Large intestine (tissue), 3 donors: Measurements from ENCODE around the gene TNFRSF18. TPM values are rescaled to one million over a fixed set of nuclear protein-coding genes. Genes with fewer than 3 reads are reported as not detected.

Experiments
- DNase-seq, 2 donors: peaks; one replicate each; pipeline versions ENCODE4 v3.0.0 to v3.0.0-alpha.2; 2013
- H3K27ac ChIP-seq: one replicate; pipeline ENCODE4 v1.5.1; 2013; ENCODE audit warnings: low read length
- H3K27me3 ChIP-seq: 2 replicates; pipeline ENCODE4 v1.6.1; 2013; ENCODE audit warnings: low read length; ENCODE audit not compliant: control insufficient read depth, insufficient read depth
- H3K36me3 ChIP-seq: 2 replicates; pipeline ENCODE4 v1.6.1; 2013; ENCODE audit warnings: low read length; ENCODE audit not compliant: control insufficient read depth, insufficient read depth
- H3K4me1 ChIP-seq: one replicate; pipeline ENCODE4 v1.6.1; 2013; ENCODE audit warnings: low read length; ENCODE audit not compliant: control insufficient read depth, insufficient read depth
- H3K4me3 ChIP-seq: one replicate; pipeline ENCODE4 v1.5.1; 2013; ENCODE audit warnings: low read length
- H3K9me3 ChIP-seq: one replicate; pipeline ENCODE4 v1.6.1; 2013; ENCODE audit warnings: mild to moderate bottlenecking, low read depth, low read length, moderate library complexity; ENCODE audit not compliant: control insufficient read depth
- WGBS: methylation state at CpG from one replicate; pipeline ENCODE4 v1.1.5; 2013; ENCODE audit warnings: low lambda C conversion rate; ENCODE audit not compliant: insufficient coverage; 5-methylcytosine and 5-hydroxymethylcytosine counted together
- polyA plus RNA-seq: library from polyadenylated mRNA; unstranded; fragments of 120-200 nt; gene quantifications from one replicate; pipeline ENCODE4 v1.2.1, GENCODE V29; 2013

Gene TNFRSF18
- polyA plus RNA-seq, 1 donor: 0.49 TPM

DNA sequence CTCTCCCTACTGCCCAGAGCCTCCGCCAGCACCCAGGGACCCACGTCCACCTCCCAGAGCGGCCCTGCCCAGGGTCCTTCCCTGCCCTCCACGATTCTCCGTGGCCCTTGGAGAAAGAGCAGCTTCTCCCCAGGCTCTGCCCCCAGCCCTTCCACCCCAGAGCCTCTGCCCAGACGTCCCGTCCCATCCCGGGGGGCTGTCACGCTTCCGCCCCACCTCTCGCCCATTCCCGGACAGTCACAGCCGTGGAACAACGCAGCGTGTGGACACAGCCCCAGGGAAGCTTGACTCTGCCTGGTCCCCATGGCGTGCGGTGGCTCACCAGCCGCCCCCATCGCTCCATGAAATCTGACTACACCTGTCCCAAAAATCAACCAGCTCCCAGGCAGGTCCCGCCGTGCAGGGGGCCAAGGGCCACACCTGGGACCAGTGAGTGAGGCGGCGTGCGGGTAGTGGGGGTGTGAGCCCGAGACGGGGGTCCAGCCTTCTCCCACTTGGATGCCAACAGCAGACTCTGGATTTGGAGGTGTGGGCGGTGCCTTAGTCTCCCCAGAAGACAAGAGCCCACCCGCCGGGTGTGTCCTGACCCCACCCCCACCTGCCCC, 45.2 kb downstream of the TNFRSF18 start:
- WGBS: no CpG with 5 or more reads among the region's 29 CpGs
- H3K27me3 ChIP-seq: peaks cover 3% of the 10 kb centered on the region
- no peak overlapping the region for H3K4me3 ChIP-seq
- H3K27ac ChIP-seq: no peak overlapping the region
- H3K4me1 ChIP-seq: peaks cover 49% of the 10 kb centered on the region
- H3K9me3 ChIP-seq: peaks cover 1% of the 10 kb centered on the region
- no peak for DNase-seq
- peaks cover 9% of the 10 kb centered on the region for H3K36me3 ChIP-seq

DNA sequence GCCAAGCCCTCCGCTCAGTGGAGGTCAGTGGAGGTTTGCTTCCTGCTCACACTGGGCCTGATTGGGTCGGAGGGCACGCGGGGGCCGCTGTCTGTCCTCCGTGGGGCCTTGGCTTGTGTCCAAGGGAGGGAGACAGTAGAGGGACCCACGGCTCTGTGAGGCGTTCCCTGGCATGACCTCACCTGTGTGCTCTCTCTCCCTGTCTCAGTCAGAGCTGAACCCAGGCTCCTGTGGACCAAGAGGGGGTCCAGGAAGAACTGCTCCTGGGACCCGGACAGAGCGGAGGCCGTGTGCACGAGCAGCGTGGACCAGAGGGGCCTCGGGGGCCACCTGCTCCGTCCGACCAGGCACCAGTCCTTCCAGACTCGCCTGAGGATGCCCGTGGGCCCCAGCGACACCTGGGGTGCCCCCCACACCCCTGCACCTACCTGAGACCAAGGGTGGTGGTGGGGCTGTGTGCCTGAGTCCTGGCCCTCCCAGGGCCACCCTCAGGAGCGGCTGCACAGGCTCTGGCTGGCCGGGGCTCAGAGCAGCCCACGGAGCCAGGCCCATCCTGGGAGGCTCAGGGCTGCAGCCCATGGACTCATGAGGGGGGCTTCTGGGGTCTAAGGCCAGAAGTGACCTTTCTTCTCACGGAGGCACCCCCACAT, 46.0 kb downstream of the TNFRSF18 start:
- H3K4me1 ChIP-seq: peaks cover 41% of the 10 kb centered on the region
- WGBS: no CpG with 5 or more reads among the region's 23 CpGs
- no peak overlapping the region for H3K4me3 ChIP-seq
- peak overlapping the region; percentile 99 for H3K27ac ChIP-seq
- DNase-seq: no peak
- H3K27me3 ChIP-seq: no peaks in the 10 kb centered on the region
- H3K36me3 ChIP-seq: peaks cover 5% of the 10 kb centered on the region
- peaks cover 9% of the 10 kb centered on the region for H3K9me3 ChIP-seq

DNA sequence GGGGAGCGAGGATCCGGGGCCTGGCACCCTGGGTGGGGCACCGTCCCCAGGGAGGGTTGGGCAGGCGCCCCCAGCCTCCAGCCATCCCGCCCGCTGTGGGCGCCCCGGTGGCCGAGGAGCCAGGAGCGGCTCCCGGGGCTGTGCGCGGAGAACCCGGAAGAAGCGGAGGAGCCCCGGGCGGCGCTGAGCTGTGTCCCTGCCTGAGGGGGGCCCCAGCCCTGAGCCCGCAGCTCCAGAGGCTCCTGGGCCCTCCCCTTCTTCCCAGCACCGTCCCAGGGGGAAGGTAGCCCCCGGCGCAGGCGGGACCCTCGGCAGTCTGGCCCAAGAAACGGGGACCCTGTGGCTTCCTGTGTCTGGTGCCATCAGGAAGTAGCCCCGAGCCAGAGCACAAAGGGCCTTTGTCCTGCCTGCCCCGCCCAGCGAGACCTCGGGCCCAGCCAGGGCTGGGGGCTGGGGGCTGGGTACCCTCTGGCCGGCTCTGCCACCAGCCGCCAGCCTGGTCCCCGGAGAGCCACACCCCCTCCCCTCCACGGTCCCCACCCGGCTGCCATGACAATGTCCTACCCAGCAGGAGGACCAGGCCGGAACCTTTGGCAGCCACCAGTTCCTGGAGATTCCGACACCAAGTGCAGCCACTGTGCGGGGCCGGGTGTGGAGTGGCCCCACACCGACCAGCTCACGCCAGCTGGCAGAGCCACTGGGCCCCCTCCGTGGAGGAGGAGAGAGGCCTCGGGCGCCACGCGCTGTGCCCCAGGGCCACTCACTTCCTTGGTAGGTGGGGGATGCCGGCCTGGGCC, 48.3 kb downstream of the TNFRSF18 start:
- peak in 1 of 2 donors; percentile 91 for DNase-seq
- peaks cover 10% of the 10 kb centered on the region for H3K9me3 ChIP-seq
- H3K36me3 ChIP-seq: no peaks in the 10 kb centered on the region
- no peaks in the 10 kb centered on the region for H3K27me3 ChIP-seq
- peak overlapping the region; percentile 99 for H3K27ac ChIP-seq
- H3K4me3 ChIP-seq: peak overlapping the region; percentile 63
- peaks cover 39% of the 10 kb centered on the region for H3K4me1 ChIP-seq
- WGBS: no CpG with 5 or more reads among the region's 46 CpGs

DNA sequence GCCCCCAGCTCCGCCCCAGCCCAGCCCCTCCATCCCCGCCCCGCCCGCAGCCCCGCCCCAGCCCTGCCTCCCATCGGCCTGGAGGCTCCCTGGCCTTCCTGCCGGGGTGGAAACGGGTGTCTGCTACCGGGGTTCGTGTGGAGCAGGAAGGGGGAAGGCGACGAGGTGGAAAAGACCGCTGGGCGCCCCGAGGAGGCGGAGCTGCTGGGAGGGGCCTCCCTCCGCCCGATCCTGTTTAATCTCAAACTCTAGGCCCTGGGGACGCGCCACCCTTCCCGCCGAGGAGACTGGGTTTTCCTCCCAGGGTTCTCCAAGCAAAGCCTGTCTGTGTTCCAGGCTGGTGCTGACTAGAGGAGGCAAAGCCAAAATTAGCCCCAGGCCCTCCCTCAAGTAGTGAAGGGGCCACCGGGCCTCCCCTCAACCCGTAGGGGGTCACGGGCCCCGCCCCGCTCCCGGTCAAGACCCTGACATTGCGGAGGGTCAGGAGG, 48.9 kb downstream of the TNFRSF18 start:
- no peaks in the 10 kb centered on the region for H3K27me3 ChIP-seq
- WGBS: no CpG with 5 or more reads among the region's 29 CpGs
- H3K4me1 ChIP-seq: peaks cover 39% of the 10 kb centered on the region
- no peaks in the 10 kb centered on the region for H3K36me3 ChIP-seq
- H3K27ac ChIP-seq: peak overlapping the region; percentile 99
- DNase-seq: peak; percentile 95 to 97
- H3K4me3 ChIP-seq: peak overlapping the region; percentile 63
- peaks cover 15% of the 10 kb centered on the region for H3K9me3 ChIP-seq

DNA sequence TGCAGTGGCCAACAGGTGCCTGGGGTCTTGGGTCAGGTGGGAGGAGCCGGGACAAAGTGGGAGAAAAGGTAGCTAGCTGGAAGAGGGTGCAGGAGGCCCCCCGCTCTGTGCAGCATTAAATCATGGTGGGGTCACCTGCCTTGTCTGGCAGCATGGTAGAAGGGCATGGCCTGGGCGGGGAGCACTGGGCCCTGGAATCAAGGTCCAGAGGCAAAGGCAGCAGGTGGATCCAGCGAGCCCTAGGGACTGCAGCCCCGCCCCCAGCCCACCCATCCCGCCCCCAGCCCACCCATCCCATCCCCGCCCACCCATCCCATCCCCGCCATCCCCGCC, 49.4 kb downstream of the TNFRSF18 start:
- H3K36me3 ChIP-seq: no peaks in the 10 kb centered on the region
- H3K27ac ChIP-seq: no peak overlapping the region
- no CpG with 5 or more reads among the region's 9 CpGs for WGBS
- H3K9me3 ChIP-seq: peaks cover 15% of the 10 kb centered on the region
- peaks cover 35% of the 10 kb centered on the region for H3K4me1 ChIP-seq
- no peaks in the 10 kb centered on the region for H3K27me3 ChIP-seq
- no peak for DNase-seq
- H3K4me3 ChIP-seq: no peak overlapping the region

DNA sequence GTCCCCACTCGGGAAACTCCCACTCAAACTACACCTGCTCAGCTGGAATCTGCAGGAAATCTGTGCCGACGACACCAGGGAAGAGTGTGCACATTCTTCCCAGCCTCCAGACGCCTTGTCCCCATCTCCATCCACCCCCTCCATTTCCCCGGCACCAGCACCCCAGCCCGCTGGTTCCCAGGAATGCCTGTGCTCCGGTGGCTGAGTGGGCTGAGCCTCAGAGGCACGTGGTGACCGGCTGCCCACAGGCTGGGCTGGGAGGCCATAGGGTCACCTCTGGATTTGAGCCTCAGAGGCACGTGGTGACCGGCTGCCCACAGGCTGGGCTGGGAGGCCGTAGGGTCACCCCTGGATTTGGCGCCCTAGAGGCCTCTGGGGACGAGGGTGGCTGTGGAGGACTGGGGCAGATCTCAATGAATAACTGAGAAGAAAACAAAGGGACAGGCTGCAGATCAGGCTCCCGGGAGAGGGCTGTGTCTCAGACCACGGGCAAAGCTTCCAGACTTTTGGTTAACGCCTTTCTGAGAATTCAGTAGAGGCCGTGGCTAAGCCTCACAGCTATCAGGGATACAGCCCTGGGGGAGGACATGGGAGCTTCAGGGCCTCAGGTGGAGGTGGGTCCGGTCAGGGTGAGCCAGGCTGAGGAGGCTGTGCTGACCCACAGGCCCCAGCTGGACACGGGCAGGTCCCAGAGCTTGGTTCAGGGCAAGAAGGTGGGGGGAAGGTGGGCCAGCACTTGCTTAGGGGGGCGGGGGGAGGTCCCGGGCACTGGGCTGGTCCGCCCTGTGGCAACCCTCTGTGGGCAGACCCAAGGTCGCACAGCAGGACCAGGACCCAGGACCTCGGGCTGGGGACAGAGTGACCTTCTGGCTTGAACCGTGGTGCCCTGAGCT, 50.0 kb downstream of the TNFRSF18 start:
- no CpG with 5 or more reads among the region's 26 CpGs for WGBS
- Histone ChIP-seq H3K9me3 (peaks cover 18% of the 10 kb centered on the region), H3K36me3 (no peaks in the 10 kb centered on the region), H3K27me3 (no peaks in the 10 kb centered on the region), H3K4me3 (no peak overlapping the region), H3K4me1 (peaks cover 29% of the 10 kb centered on the region), H3K27ac (no peak overlapping the region)
- no peak for DNase-seq

DNA sequence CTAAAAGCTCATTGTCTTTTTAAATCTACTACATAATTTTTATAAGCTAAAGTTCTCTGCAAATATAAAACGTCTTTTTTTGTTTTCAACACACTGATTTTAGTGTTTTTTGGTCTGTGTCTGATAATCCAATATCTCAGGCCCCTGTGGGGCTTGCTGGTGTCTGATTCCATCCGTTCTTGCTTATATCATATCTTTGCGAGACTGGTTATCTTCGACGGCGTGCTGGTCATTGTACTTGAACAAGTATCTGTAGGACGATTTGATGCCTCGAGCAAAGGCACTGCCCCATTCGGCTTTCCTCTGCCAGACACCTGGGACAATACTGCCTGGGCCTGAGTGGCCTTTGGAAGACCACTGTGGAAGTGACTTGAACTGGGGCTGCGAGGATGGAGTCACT, 51.1 kb downstream of the TNFRSF18 start:
- DNase-seq: no peak
- Histone ChIP-seq H3K36me3 (no peaks in the 10 kb centered on the region), H3K27me3 (no peaks in the 10 kb centered on the region), H3K27ac (no peak overlapping the region), H3K9me3 (peaks cover 29% of the 10 kb centered on the region), H3K4me3 (no peak overlapping the region), H3K4me1 (peaks cover 26% of the 10 kb centered on the region)
- no CpG with 5 or more reads among the region's 10 CpGs for WGBS

DNA sequence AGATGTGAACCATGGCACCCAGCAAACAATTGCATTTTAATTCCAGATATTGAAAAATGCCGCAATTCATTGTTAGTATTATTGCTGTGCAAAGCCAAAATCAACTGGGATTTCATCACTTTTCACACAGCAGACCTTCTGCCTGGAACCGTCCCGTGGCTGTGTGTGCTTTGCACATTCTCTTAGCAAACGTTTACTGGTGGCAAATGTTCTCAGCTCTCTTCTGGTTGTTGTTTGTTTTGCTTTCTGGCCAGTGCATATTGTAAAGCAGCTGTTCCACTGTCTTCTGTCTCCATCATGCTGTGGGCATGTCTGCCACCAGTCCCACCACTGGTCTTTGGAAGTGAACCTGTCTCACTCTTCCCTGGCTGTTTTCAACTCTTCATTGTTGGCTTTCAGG, 52.5 kb downstream of the TNFRSF18 start:
- H3K27me3 ChIP-seq: no peaks in the 10 kb centered on the region
- no peaks in the 10 kb centered on the region for H3K36me3 ChIP-seq
- H3K9me3 ChIP-seq: peaks cover 29% of the 10 kb centered on the region
- WGBS: no CpG with 5 or more reads among the region's 4 CpGs
- H3K4me3 ChIP-seq: no peak overlapping the region
- DNase-seq: no peak
- no peak overlapping the region for H3K27ac ChIP-seq
- peaks cover 26% of the 10 kb centered on the region for H3K4me1 ChIP-seq
